ENCODE measurements around the gene RAB12.

The RAB12 gene

GRCh38 chr18:8609659-8610458 lies 622 bp downstream of the RAB12 start (continued):
- no peak for TF ChIP-seq ZNF280D (tag by site-specific recombination; IDR thresholded peaks at IDR 0.05)
- no peak for TF ChIP-seq ZNF510 (tag by site-specific recombination; IDR thresholded peaks at IDR 0.05; ENCODE audit: insufficient replicate concordance)
- TF ChIP-seq ZNF701 (tag by site-specific recombination; IDR thresholded peaks at IDR 0.05) = no peak
- TF ChIP-seq EGR2 (tag by site-specific recombination; IDR thresholded peaks at IDR 0.05; ENCODE audit: low read depth) = no peak
- no peak for TF ChIP-seq PRDM10 (tag by site-specific recombination; IDR thresholded peaks at IDR 0.05)
- no peak for TF ChIP-seq ZFP37 (tag by site-specific recombination; IDR thresholded peaks at IDR 0.05)
- no peak for TF ChIP-seq ZNF639 (tag by site-specific recombination; IDR thresholded peaks at IDR 0.05)
- no peak for TF ChIP-seq AEBP2 (tag by site-specific recombination; IDR thresholded peaks at IDR 0.05; ENCODE audit: borderline replicate concordance)
- TF ChIP-seq ZNF155 (tag by site-specific recombination; IDR thresholded peaks at IDR 0.05) = no peak
- no peak for TF ChIP-seq ZNF654 (tag by site-specific recombination; IDR thresholded peaks at IDR 0.05; ENCODE audit: low read depth)
- TF ChIP-seq FEZF1 (tag by site-specific recombination; IDR thresholded peaks at IDR 0.05) = no peak
- TF ChIP-seq ZNF214 (tag by site-specific recombination; IDR thresholded peaks at IDR 0.05; ENCODE audit: borderline replicate concordance) = no peak
- TF ChIP-seq ZNF404 (tag by site-specific recombination; IDR thresholded peaks at IDR 0.05) = no peak
- no peak for TF ChIP-seq ZNF707 (tag by site-specific recombination; IDR thresholded peaks at IDR 0.05)
- TF ChIP-seq HOXC10 (CRISPR knock-in tag; IDR thresholded peaks at IDR 0.05) = no peak
- TF ChIP-seq ZNF335 (tag by site-specific recombination; conservative IDR thresholded peaks at IDR 0.05) = peak; percentile 97
- no peak for TF ChIP-seq PBX3 (CRISPR knock-in tag; IDR thresholded peaks at IDR 0.05)
- no peak for TF ChIP-seq KLF1 (tag by site-specific recombination; IDR thresholded peaks at IDR 0.05)
- TF ChIP-seq ZNF48 (tag by site-specific recombination; IDR thresholded peaks at IDR 0.05) = no peak
- no peak for TF ChIP-seq OVOL3 (tag by site-specific recombination; IDR thresholded peaks at IDR 0.05)
- TF ChIP-seq ZNF248 (tag by site-specific recombination; IDR thresholded peaks at IDR 0.05) = no peak
- no peak for TF ChIP-seq ZNF140 (tag by site-specific recombination; IDR thresholded peaks at IDR 0.05)
- peak; percentile 38; the same call in 1 of the 2 replicates for TF ChIP-seq GLIS2 (tag by site-specific recombination; IDR thresholded peaks at IDR 0.05)
- TF ChIP-seq ZNF292 (tag by site-specific recombination; IDR thresholded peaks at IDR 0.05; ENCODE audit: borderline replicate concordance, low read depth) = no peak
- no peak for TF ChIP-seq ZNF274 (IDR thresholded peaks at IDR 0.05; ENCODE audit: low read length)
- no peak for TF ChIP-seq ZNF274 (tag by site-specific recombination; IDR thresholded peaks at IDR 0.05; ENCODE audit: borderline replicate concordance)
- no peak for TF ChIP-seq HIC1 (tag by site-specific recombination; IDR thresholded peaks at IDR 0.05)
